HEK293 (cell line): ENCODE measurements around the gene ADCY1.

Source experiments
- CTCF ChIA-PET: fragments of 350-600 bp; formaldehyde crosslinking; extraction: SDS; loops from one replicate; lab custom pipeline; 2021; ENCODE audit warnings: antibody characterized with exemption; lab: Yijun Ruan, JAX
- POLR2A ChIA-PET: fragments of 300-600 bp; formaldehyde crosslinking; extraction: SDS; loops from one replicate; lab custom pipeline; 2020; ENCODE audit warnings: antibody characterized with exemption, inconsistent platforms; lab: Yijun Ruan, JAX
- H3K27ac ChIP-seq: fragments of 200-500 bp; sonication (Bioruptor generic); 2 replicates; pipeline ENCODE4 v1.5.1; 2014; ENCODE audit warnings: low read depth, low read length, control low read depth, inconsistent platforms; ENCODE audit errors: extremely low read depth
- H3K36me3 ChIP-seq, 2 experiments: fragments of 200-500 bp in 1 of 2; sonication (Bioruptor generic) in 1 of 2; 1 replicate in 1 of 2; 2 replicates in 1 of 2; pipeline ENCODE4 v1.5.1; 2014 to 2017; ENCODE audit warnings: inconsistent platforms in 2 of 2, low read length in 2 of 2; ENCODE audit not compliant: control insufficient read depth in 2 of 2, insufficient read depth in 1 of 2
- H3K4me1 ChIP-seq: fragments of 200-500 bp; sonication (Bioruptor generic); 2 replicates; pipeline ENCODE4 v1.5.1; 2014; ENCODE audit warnings: mild to moderate bottlenecking, low read length, inconsistent platforms; ENCODE audit not compliant: control insufficient read depth, insufficient read depth
- H3K4me3 ChIP-seq: 2 replicates; pipeline ENCODE4 v1.5.1; 2011; ENCODE audit warnings: low read depth, mild to moderate bottlenecking, control low read depth, low read length, moderate library complexity
- H3K9me3 ChIP-seq: fragments of 200-500 bp; sonication (Bioruptor generic); 2 replicates; pipeline ENCODE4 v1.5.1; 2014; ENCODE audit warnings: low read depth, low read length, inconsistent platforms; ENCODE audit not compliant: control insufficient read depth, insufficient read depth
- HOXC10 ChIP-seq: sonication (generic); formaldehyde crosslinking; IDR thresholded peaks from 2 replicates; pipeline ENCODE4 v1.8.1; 2023; ENCODE audit warnings: mild to moderate bottlenecking, missing genetic modification reagents
- KLF10 ChIP-seq: fragments of 450-650 bp; IDR thresholded peaks from 2 replicates; pipeline ENCODE4 v1.5.1; 2018; ENCODE audit warnings: missing biosample characterization, mild to moderate bottlenecking, missing genetic modification characterization
- KLF7 ChIP-seq: fragments of 450-650 bp; formaldehyde crosslinking; IDR thresholded peaks from 2 replicates; pipeline ENCODE4 v1.5.1; 2016; ENCODE audit warnings: missing biosample characterization, missing genetic modification characterization, borderline replicate concordance
- MYNN ChIP-seq: fragments of 450-650 bp; formaldehyde crosslinking; IDR thresholded peaks from 2 replicates; pipeline ENCODE4 v1.5.1; 2016; ENCODE audit warnings: missing biosample characterization, missing genetic modification characterization, borderline replicate concordance
- ZBTB8A ChIP-seq: fragments of 450-650 bp; formaldehyde crosslinking; IDR thresholded peaks from 2 replicates; pipeline ENCODE4 v1.5.1; 2016; ENCODE audit warnings: missing biosample characterization, missing genetic modification characterization
- ZNF114 ChIP-seq: fragments of 450-650 bp; formaldehyde crosslinking; IDR thresholded peaks from 2 replicates; pipeline ENCODE4 v1.5.0; 2017; ENCODE audit warnings: missing biosample characterization, missing genetic modification characterization
- ZNF214 ChIP-seq: fragments of 450-650 bp; formaldehyde crosslinking; IDR thresholded peaks from 2 replicates; pipeline ENCODE4 v1.5.1; 2017; ENCODE audit warnings: missing biosample characterization, mild to moderate bottlenecking, missing genetic modification characterization, borderline replicate concordance
- ZNF266 ChIP-seq: fragments of 450-650 bp; formaldehyde crosslinking; IDR thresholded peaks from 2 replicates; pipeline ENCODE4 v1.5.1; 2016; ENCODE audit warnings: missing biosample characterization, missing genetic modification characterization, low read depth
- ZNF274 ChIP-seq, 2 experiments: fragments of 200-500 bp in 1 of 2; fragments of 450-650 bp in 1 of 2; sonication (Bioruptor generic) in 1 of 2; formaldehyde crosslinking in 1 of 2; IDR thresholded peaks; 2 replicates each; pipeline versions ENCODE4 v1.5.1 to v1.6.1; 2014 to 2016; ENCODE audit warnings: borderline replicate concordance in 1 of 2, inconsistent platforms in 1 of 2, low read length in 1 of 2, missing biosample characterization in 1 of 2, missing genetic modification characterization in 1 of 2
- ZNF302 ChIP-seq: fragments of 450-650 bp; formaldehyde crosslinking; IDR thresholded peaks from 2 replicates; pipeline ENCODE4 v1.5.1; 2016; ENCODE audit warnings: missing biosample characterization, missing genetic modification characterization, low read depth
- ZNF404 ChIP-seq: fragments of 450-650 bp; formaldehyde crosslinking; IDR thresholded peaks from 2 replicates; pipeline ENCODE4 v1.5.1; 2017; ENCODE audit warnings: missing biosample characterization, missing genetic modification characterization
- ZNF514 ChIP-seq: fragments of 450-650 bp; formaldehyde crosslinking; IDR thresholded peaks from 2 replicates; pipeline ENCODE4 v1.5.1; 2016; ENCODE audit warnings: missing biosample characterization, missing genetic modification characterization
- ZNF529 ChIP-seq: fragments of 450-650 bp; formaldehyde crosslinking; IDR thresholded peaks from 2 replicates; pipeline ENCODE4 v1.5.1; 2017; ENCODE audit warnings: missing genetic modification characterization, missing biosample characterization; ENCODE audit not compliant: insufficient replicate concordance
- ZNF530 ChIP-seq: fragments of 450-650 bp; formaldehyde crosslinking; IDR thresholded peaks from 2 replicates; pipeline ENCODE4 v1.5.1; 2016; ENCODE audit warnings: low read depth, missing biosample characterization, missing genetic modification characterization
- ZNF549 ChIP-seq: fragments of 450-650 bp; IDR thresholded peaks from 2 replicates; pipeline ENCODE4 v1.5.1; 2018; ENCODE audit warnings: missing biosample characterization, missing genetic modification characterization, mild to moderate bottlenecking, inconsistent platforms, moderate library complexity
- ZNF555 ChIP-seq: fragments of 450-650 bp; formaldehyde crosslinking; conservative IDR thresholded peaks from 2 replicates; pipeline ENCODE4 v1.5.1; 2017; ENCODE audit warnings: missing biosample characterization, mild to moderate bottlenecking, missing genetic modification characterization, inconsistent platforms
- ZNF558 ChIP-seq: fragments of 450-650 bp; formaldehyde crosslinking; IDR thresholded peaks from 2 replicates; pipeline ENCODE4 v1.5.1; 2016; ENCODE audit warnings: missing biosample characterization, missing genetic modification characterization
- ZNF585B ChIP-seq: fragments of 450-650 bp; formaldehyde crosslinking; IDR thresholded peaks from 2 replicates; pipeline ENCODE4 v1.5.1; 2016; ENCODE audit warnings: missing biosample characterization, missing genetic modification characterization
- ZNF670 ChIP-seq: fragments of 450-650 bp; formaldehyde crosslinking; IDR thresholded peaks from 2 replicates; pipeline ENCODE4 v1.5.1; 2016; ENCODE audit warnings: missing biosample characterization, missing genetic modification characterization, low read depth
- ZNF701 ChIP-seq: fragments of 450-650 bp; formaldehyde crosslinking; IDR thresholded peaks from 2 replicates; pipeline ENCODE4 v1.5.1; 2016; ENCODE audit warnings: missing biosample characterization, missing genetic modification characterization
- ZSCAN23 ChIP-seq: fragments of 450-650 bp; formaldehyde crosslinking; IDR thresholded peaks from 2 replicates; pipeline ENCODE4 v1.5.1; 2016; ENCODE audit warnings: missing biosample characterization, missing genetic modification characterization
- TF ChIP-seq, protein P1 (sequence below): fragments of 450-650 bp; IDR thresholded peaks from 2 replicates; pipeline ENCODE4 v1.5.1; 2018; ENCODE audit warnings: missing biosample characterization, missing genetic modification characterization
- TF ChIP-seq, protein P2 (sequence below): fragments of 450-650 bp; formaldehyde crosslinking; IDR thresholded peaks from 2 replicates; pipeline ENCODE4 v1.5.0; 2017; ENCODE audit warnings: missing biosample characterization, missing genetic modification characterization, borderline replicate concordance

ADCY1 gene

GRCh38 chr7:45679516-45679915 lies 105.3 kb downstream of the ADCY1 start:
- Histone ChIP-seq H3K36me3 (peaks cover 4 to 10% of the 10 kb centered on the region in 2 experiments; a peak in 2 of 3 replicates), H3K4me3 (no peak overlapping the region), H3K9me3 (no peaks in the 10 kb centered on the region; the same call in none of the 2 replicates), H3K27ac (no peak overlapping the region)
- POLR2A ChIA-PET: no interaction called here
- CTCF ChIA-PET: interaction anchor here (2.0 kb wide), 1 partner anchor 16 kb away, joined by 5 read pairs; no protein-coding TSS in a partner anchor
- TF ChIP-seq KLF7 (tag by site-specific recombination) (no peak), ZSCAN23 (tag by site-specific recombination) (no peak), ZNF266 (no peak), KLF10 (tag by site-specific recombination) (no peak)
- TF ChIP-seq, all 188 proteins: peak for 0
- H3K4me1 ChIP-seq: no peaks in the 10 kb centered on the region

GRCh38 chr7:45680776-45681175 lies 106.6 kb downstream of the ADCY1 start:
- TF ChIP-seq ZBTB8A (tag by site-specific recombination) (no peak), ZNF302 (tag by site-specific recombination) (no peak), ZNF514 (tag by site-specific recombination) (no peak), ZNF274 (IDR thresholded peaks at IDR 0.05; ENCODE audit: low read length) (no peak), ZNF274 (tag by site-specific recombination; IDR thresholded peaks at IDR 0.05; ENCODE audit: borderline replicate concordance) (no peak), ZNF585B (tag by site-specific recombination) (no peak), ZNF404 (tag by site-specific recombination) (no peak), ZNF549 (tag by site-specific recombination) (no peak), ZNF530 (tag by site-specific recombination) (no peak), ZNF555 (tag by site-specific recombination) (no peak), HOXC10 (no peak), ZNF529 (tag by site-specific recombination) (no peak), ZNF701 (no peak), ZNF114 (tag by site-specific recombination) (no peak), MYNN (tag by site-specific recombination) (no peak), ZNF558 (tag by site-specific recombination) (no peak), ZNF670 (tag by site-specific recombination) (no peak)
- TF ChIP-seq, protein P1, sequence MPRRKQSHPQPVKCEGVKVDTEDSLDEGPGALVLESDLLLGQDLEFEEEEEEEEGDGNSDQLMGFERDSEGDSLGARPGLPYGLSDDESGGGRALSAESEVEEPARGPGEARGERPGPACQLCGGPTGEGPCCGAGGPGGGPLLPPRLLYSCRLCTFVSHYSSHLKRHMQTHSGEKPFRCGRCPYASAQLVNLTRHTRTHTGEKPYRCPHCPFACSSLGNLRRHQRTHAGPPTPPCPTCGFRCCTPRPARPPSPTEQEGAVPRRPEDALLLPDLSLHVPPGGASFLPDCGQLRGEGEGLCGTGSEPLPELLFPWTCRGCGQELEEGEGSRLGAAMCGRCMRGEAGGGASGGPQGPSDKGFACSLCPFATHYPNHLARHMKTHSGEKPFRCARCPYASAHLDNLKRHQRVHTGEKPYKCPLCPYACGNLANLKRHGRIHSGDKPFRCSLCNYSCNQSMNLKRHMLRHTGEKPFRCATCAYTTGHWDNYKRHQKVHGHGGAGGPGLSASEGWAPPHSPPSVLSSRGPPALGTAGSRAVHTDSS: no peak
- no peak overlapping the region for H3K4me3 ChIP-seq
- peaks cover 4 to 10% of the 10 kb centered on the region in 2 experiments; a peak in 2 of 3 replicates for H3K36me3 ChIP-seq
- no peaks in the 10 kb centered on the region; the same call in 1 of the 2 replicates for H3K9me3 ChIP-seq
- no peaks in the 10 kb centered on the region for H3K4me1 ChIP-seq
- CTCF ChIA-PET: no interaction called here
- H3K27ac ChIP-seq: no peak overlapping the region
- POLR2A ChIA-PET: no interaction called here

DNA sequence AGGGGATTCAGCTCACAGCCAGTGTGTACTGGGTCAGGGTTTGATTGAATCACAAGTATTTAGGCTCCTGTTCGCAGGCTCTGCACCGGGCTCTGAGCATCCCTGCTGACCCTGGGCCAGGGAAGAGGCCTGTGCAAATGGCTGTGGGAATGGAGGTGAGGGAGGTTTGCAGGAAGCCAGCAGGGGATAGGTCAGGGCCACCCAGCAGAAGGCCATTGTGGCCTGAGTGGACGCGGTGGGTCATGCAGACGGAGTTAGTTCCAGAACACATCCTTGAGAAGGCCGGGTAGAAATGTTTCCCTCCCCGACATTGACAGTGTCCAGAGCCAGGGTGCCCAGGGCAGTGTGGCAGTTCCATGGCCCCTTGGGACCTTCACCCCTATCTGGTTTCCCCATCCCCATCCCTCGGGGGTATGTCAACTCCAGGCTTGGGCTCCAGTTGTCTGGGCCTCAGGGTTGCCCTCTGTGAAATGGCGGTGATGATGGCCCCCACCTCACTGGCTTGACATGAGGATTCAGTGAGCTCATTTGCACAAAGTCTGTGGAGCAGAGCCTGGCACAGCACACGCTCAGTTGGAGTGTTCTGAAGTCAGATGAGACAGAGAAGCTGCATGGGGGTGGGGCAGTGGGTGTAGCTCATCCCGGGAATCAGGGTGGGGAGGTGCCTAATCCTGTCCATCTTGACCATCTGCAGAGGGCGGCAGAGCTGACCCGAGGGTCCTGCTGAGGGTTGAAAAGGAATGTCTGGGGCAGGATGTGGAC lies 107.6 kb downstream of the ADCY1 start:
- no peaks in the 10 kb centered on the region for H3K4me1 ChIP-seq
- no peaks in the 10 kb centered on the region; the same call in 1 of the 2 replicates for H3K9me3 ChIP-seq
- H3K4me3 ChIP-seq: no peak overlapping the region
- no peak for TF ChIP-seq ZNF529 (tag by site-specific recombination)
- TF ChIP-seq ZNF214 (tag by site-specific recombination): no peak
- TF ChIP-seq, protein P2, sequence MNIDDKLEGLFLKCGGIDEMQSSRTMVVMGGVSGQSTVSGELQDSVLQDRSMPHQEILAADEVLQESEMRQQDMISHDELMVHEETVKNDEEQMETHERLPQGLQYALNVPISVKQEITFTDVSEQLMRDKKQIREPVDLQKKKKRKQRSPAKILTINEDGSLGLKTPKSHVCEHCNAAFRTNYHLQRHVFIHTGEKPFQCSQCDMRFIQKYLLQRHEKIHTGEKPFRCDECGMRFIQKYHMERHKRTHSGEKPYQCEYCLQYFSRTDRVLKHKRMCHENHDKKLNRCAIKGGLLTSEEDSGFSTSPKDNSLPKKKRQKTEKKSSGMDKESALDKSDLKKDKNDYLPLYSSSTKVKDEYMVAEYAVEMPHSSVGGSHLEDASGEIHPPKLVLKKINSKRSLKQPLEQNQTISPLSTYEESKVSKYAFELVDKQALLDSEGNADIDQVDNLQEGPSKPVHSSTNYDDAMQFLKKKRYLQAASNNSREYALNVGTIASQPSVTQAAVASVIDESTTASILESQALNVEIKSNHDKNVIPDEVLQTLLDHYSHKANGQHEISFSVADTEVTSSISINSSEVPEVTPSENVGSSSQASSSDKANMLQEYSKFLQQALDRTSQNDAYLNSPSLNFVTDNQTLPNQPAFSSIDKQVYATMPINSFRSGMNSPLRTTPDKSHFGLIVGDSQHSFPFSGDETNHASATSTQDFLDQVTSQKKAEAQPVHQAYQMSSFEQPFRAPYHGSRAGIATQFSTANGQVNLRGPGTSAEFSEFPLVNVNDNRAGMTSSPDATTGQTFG: no peak
- TF ChIP-seq, all 188 proteins: peak for 0
- ChIA-PET POLR2A (no interaction called here), CTCF (no interaction called here)
- Histone ChIP-seq H3K27ac (no peak overlapping the region), H3K36me3 (peaks cover 4 to 10% of the 10 kb centered on the region in 2 experiments; a peak in 2 of 3 replicates)
